K562 (cell line): Measurements from ENCODE around the gene ACTR5. TPM values are rescaled to one million over a fixed set of nuclear protein-coding genes. Genes with fewer than 3 reads are reported as not detected.

ENCODE experiments used
- CAMTA2 ChIP-seq: fragments of 250-450 bp; sonication (Bioruptor Pico); conservative IDR thresholded peaks from 2 replicates; pipeline ENCODE4 v1.5.1; 2022
- CEBPZ ChIP-seq: fragments of 150-350 bp; IDR thresholded peaks from 2 replicates; pipeline ENCODE4 v1.6.1; 2014; ENCODE audit warnings: low read depth, mild to moderate bottlenecking, low read length, borderline replicate concordance
- CHD7 ChIP-seq: fragments of 200-600 bp; sonication (generic); IDR thresholded peaks from one replicate; pipeline ENCODE4 v1.6.1; 2012; ENCODE audit warnings: mild to moderate bottlenecking, low read depth, low read length, inconsistent platforms
- ETV5 ChIP-seq: sonication (generic); formaldehyde crosslinking; IDR thresholded peaks from 2 replicates; pipeline ENCODE4 v1.4.0; 2020; ENCODE audit warnings: low read depth, mild to moderate bottlenecking, missing genetic modification reagents
- NELFE ChIP-seq: IDR thresholded peaks from 2 replicates; pipeline ENCODE4 v1.6.1; 2011; ENCODE audit warnings: mild to moderate bottlenecking; ENCODE audit not compliant: insufficient read depth, insufficient read length
- PML ChIP-seq: IDR thresholded peaks from 2 replicates; pipeline ENCODE4 v1.6.1; 2012; ENCODE audit warnings: low read length, inconsistent platforms
- RBM14 ChIP-seq: fragments of 200-400 bp; formaldehyde crosslinking; IDR thresholded peaks from 2 replicates; pipeline ENCODE4 v1.6.1; 2018; ENCODE audit warnings: low read depth, mild to moderate bottlenecking, low read length, moderate library complexity, borderline replicate concordance; ENCODE audit not compliant: insufficient read depth
- RBM39 ChIP-seq: fragments of 200-400 bp; formaldehyde crosslinking; optimal IDR thresholded peaks from 2 replicates; pipeline ENCODE3; 2018; ENCODE audit warnings: low read depth, low read length
- SMARCA5 ChIP-seq: fragments of 450-650 bp; IDR thresholded peaks from 2 replicates; pipeline ENCODE4 v1.6.1; 2016
- SPI1 ChIP-seq: IDR thresholded peaks from 2 replicates; pipeline ENCODE4 v1.6.1; 2011; ENCODE audit warnings: low read depth, low read length, control low read depth, borderline replicate concordance
- SRSF3 ChIP-seq: fragments of 200-400 bp; formaldehyde crosslinking; IDR thresholded peaks from 2 replicates; pipeline ENCODE4 v1.6.1; 2016; ENCODE audit warnings: mild to moderate bottlenecking, low read length, moderate library complexity; ENCODE audit not compliant: insufficient read depth
- ZNF133 ChIP-seq: fragments of 250-450 bp; sonication (Bioruptor Pico); IDR thresholded peaks from 2 replicates; pipeline ENCODE4 v1.4.0; 2020; ENCODE audit warnings: mild to moderate bottlenecking
- ZNF146 ChIP-seq: IDR thresholded peaks from one replicate; pipeline ENCODE4 v1.6.1; 2018; ENCODE audit warnings: missing compliant biosample characterization; ENCODE audit not compliant: unreplicated experiment
- polyA plus RNA-seq, 8 experiments: library from polyadenylated mRNA; depleted of rRNA in 4 of 8; stranded (reverse) in 5 of 8; unstranded in 3 of 8; fragments of >200 nt; fragmentation: Nextera tagmentation in 2 of 8; fragmentation: Illumina TruSeq in 1 of 8; extraction: Ambion mirVana in 2 of 8; extraction: Trizol in 1 of 8; gene quantifications; 2 replicates each; pipeline versions ENCODE4 v1.2.1 to v1.2.3, GENCODE V29; 2011 to 2014; ENCODE audit warnings: inconsistent platforms in 1 of 8, missing spikeins in 1 of 8
- total RNA-seq, 7 experiments: library from RNA; depleted of rRNA in 6 of 7; stranded (reverse); fragments of >200 nt in 6 of 7; fragmentation: Illumina TruSeq in 2 of 7; extraction: Trizol in 2 of 7; gene quantifications; 2 replicates each; pipeline versions ENCODE4 v1.2.1 to v1.2.3, GENCODE V29; 2011 to 2021; ENCODE audit warnings: low replicate concordance in 1 of 7

The ACTR5 gene
- total and polyA plus RNA-seq, 9 of the 15 experiments (the other 6 are each of a cell fraction or from before 2014, with no cell fraction given), result 0.93 to 18.8 (median 12.9) TPM

- TF ChIP-seq SRSF3, result no peak
- no peak for TF ChIP-seq ZNF146
- TF ChIP-seq NELFE, result no peak
- TF ChIP-seq SMARCA5, result no peak
- TF ChIP-seq ETV5 (CRISPR knock-in tag), result 0 out of 2 replicates have a peak, but pooled peaks have one; percentile 25
- no peak for TF ChIP-seq CEBPZ
- TF ChIP-seq RBM39, result no peak
- TF ChIP-seq SPI1, result no peak
- no peak for TF ChIP-seq CAMTA2 (CRISPR knock-in tag)
- TF ChIP-seq PML, result no peak
- TF ChIP-seq CHD7, result no peak
- no peak for TF ChIP-seq ZNF133 (CRISPR knock-in tag)
- no peak for TF ChIP-seq RBM14
Measured at GRCh38 chr20:38748097-38748860, at the start of gene ACTR5 (continued).
